HG03045 (cell line): ENCODE measurements around the gene ATAD1.
"Not testable (repeated sequence)": the region's sequence is repeated elsewhere in the genome, so short reads cannot be mapped to it uniquely, and the experiment has no call there.

ENCODE experiments used
- ATAC-seq: cut with Tn5 transposase; IDR thresholded peaks from one replicate; pipeline ENCODE4 v1.9.1; 2021; ENCODE audit warnings: mild to moderate bottlenecking, moderate library complexity; ENCODE audit not compliant: unreplicated experiment

Gene ATAD1, protein sequence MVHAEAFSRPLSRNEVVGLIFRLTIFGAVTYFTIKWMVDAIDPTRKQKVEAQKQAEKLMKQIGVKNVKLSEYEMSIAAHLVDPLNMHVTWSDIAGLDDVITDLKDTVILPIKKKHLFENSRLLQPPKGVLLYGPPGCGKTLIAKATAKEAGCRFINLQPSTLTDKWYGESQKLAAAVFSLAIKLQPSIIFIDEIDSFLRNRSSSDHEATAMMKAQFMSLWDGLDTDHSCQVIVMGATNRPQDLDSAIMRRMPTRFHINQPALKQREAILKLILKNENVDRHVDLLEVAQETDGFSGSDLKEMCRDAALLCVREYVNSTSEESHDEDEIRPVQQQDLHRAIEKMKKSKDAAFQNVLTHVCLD

DNA sequence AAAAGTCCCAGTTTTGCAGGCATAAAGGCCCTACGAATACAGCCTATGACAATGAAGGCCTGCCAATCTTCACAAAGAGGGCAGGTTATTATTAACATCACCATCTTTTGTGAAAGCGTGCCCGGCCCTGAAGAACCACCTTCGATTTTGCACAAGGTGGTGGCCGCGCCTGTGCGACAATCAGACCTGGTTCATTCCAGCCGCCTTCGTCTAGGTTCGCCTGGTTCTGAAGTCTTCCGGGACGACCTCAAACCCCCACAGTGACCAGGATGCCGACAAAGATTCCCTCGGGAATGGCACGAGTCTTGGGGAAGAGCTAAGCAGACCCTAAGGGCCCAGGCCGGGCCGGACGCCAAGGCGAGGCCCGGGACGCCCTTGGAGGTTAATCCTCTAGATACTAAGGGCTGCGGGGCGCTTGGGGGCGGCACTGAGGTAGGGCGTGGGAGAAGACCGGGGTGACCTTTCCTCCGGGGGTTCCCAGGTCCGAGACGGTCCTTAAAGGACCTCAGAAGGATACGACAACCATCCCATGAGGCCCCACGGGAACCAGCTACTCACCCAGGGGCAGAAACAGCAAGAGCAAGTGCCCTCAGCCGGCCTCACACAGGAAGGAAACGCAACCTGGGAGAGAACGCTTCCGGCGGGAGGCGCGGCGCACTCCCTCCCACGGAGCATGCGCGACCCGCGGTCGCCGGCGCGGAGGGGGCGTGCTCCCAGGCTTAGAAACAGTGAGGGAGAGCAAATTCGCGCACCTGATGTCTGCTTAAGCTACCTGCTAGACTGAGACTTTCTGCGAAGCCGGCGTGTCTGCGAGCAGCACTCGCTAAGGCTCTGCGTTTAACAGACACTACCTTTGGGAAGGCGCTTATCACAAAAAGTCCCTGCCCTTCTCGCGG is at the start of gene ATAD1:
Gene ATAD1, minus strand, starts transcription at position 618 of the 896 bp plus-strand sequence. CDS start 3,627 bp downstream, outside the sequence.
- peak; percentile 84 for ATAC-seq

DNA sequence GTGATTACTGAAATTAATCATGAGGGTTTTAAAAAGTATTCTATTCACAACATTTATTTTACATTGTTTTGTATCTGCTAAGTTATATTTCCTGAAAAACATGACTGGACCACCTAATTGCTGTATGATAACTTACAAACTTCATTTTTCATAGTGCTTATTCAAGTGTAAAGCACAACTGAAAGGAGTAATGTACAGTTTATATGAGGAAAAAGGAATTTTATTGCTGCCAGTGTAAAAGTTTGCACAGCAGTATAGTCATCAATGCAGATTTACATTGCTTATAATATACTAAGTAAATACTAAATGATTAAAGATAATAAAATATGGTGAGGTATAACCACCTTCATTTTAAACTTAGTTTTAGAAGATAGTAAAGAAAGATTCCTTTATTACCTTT is 49.4 kb upstream of the ATAD1 start:
- no peak for ATAC-seq

DNA sequence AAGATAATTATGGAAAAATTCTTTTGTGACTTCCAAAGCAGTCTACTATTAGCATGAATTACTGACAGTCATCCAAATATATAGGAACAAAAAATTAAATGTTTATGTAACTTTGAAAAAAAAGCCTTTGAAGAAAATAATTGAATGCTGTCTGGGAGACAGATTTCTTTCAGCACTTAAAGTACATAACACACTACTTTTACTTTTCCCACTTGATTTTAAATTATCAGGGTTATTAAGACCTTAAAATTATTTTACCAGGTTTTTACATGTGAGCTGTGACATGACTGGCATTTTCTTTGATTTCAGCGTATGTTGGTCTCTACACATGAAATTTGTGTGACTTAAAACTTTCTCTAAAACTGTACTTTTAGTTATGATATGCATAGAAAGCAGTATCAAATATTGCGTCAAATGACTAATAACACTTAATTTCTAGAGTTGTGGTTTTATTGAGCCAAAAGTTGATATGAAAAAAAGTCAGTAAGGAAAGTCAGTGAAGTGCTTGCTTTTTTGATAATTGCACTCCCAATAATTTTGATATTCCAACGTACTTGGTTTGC is 48.5 kb upstream of the ATAD1 start:
- ATAC-seq: no peak

DNA sequence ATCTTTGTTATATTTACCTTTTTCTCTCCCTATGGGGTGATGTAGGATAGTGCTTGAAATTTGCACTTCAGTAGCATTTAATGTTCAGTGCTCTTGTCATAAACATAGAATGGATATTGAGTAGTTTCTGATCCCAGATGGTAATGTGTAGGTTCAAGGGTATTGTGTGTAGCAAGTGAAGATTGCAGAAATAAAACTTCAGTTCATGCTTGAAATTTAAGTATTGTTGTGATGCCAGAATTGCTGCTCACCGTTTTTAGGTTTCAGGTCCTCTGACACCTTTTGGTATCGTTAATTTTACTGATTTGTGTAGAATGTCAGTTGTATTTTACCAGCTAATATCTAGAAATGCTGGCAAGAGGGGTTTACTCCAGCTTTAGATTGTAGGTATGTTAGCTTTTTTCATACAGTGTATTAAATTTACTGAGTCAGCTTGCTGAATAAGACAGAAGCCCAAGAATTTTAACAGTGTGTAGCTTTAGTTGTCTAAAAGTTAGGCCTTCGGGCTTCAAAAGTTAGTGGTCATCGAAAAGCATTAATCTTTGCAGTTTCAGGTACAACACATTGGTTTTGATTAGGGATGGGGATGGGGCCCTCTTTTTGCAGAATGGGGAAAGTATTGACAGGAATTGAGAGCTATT is 47.3 kb upstream of the ATAD1 start:
- no peak for ATAC-seq

DNA sequence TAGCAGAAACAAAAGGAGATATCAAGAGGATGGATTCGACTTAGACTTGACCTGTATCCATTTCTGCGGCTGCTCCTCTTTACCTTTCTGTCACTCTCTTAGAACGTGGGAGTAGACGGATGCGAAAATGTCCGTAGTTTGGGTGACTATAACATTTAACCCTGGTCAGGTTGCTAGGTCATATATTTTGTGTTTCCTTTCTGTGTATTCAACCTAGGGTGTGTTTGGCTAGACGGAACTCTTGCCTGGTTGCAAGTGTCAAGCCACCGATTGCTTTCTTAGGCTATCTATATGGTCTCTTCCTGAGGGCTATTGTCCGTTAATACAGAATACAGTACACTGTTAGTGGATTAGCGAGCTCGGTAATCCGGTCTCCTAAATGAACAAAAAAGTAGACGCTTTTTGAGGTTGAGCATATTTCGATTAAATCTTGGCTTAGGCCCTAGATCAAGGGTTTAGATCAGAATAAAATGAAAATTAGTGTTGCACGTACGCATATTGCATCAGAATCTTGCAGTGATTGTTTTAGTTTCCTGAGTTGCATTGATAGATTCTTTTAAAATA is 46.6 kb upstream of the ATAD1 start:
- no peak for ATAC-seq

DNA sequence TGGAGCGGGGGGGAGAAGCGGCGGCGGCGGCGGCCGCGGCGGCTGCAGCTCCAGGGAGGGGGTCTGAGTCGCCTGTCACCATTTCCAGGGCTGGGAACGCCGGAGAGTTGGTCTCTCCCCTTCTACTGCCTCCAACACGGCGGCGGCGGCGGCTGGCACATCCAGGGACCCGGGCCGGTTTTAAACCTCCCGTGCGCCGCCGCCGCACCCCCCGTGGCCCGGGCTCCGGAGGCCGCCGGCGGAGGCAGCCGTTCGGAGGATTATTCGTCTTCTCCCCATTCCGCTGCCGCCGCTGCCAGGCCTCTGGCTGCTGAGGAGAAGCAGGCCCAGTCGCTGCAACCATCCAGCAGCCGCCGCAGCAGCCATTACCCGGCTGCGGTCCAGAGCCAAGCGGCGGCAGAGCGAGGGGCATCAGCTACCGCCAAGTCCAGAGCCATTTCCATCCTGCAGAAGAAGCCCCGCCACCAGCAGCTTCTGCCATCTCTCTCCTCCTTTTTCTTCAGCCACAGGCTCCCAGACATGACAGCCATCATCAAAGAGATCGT is 46.0 kb upstream of the ATAD1 start:
- not testable (repeated sequence) for ATAC-seq

DNA sequence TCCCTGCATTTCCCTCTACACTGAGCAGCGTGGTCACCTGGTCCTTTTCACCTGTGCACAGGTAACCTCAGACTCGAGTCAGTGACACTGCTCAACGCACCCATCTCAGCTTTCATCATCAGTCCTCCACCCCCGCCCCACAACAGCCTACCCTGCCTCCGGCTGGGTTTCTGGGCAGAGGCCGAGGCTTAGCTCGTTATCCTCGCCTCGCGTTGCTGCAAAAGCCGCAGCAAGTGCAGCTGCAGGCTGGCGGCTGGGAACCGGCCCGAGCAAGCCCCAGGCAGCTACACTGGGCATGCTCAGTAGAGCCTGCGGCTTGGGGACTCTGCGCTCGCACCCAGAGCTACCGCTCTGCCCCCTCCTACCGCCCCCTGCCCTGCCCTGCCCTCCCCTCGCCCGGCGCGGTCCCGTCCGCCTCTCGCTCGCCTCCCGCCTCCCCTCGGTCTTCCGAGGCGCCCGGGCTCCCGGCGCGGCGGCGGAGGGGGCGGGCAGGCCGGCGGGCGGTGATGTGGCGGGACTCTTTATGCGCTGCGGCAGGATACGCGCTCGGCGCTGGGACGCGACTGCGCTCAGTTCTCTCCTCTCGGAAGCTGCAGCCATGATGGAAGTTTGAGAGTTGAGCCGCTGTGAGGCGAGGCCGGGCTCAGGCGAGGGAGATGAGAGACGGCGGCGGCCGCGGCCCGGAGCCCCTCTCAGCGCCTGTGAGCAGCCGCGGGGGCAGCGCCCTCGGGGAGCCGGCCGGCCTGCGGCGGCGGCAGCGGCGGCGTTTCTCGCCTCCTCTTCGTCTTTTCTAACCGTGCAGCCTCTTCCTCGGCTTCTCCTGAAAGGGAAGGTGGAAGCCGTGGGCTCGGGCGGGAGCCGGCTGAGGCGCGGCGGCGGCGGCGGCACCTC is 45.3 kb upstream of the ATAD1 start, which contains the start of the genes KLLN and PTEN:
Gene KLLN, minus strand, starts transcription at position 481 of the 891 bp plus-strand sequence. CDS start 1,046 bp downstream, outside the sequence.
Gene PTEN, plus strand, starts transcription at position 573 of the 891 bp plus-strand sequence. CDS start 845 bp downstream, outside the sequence.
- peak; percentile 38 for ATAC-seq

DNA sequence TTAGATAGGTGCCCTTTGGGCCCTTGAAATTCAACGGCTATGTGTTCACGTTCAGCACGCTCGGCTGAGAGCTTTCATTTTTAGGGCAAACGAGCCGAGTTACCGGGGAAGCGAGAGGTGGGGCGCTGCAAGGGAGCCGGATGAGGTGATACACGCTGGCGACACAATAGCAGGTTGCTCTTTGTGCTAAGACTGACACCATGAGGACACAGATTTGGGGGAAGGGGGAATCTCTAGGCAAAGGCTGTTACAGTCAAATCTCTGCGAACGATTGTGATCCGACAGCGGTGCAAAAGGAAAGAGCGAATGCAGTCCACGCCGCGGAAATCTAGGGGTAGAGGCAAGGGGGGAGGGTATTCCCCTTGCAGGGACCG is 44.6 kb upstream of the ATAD1 start:
- ATAC-seq: peak; percentile 9

DNA sequence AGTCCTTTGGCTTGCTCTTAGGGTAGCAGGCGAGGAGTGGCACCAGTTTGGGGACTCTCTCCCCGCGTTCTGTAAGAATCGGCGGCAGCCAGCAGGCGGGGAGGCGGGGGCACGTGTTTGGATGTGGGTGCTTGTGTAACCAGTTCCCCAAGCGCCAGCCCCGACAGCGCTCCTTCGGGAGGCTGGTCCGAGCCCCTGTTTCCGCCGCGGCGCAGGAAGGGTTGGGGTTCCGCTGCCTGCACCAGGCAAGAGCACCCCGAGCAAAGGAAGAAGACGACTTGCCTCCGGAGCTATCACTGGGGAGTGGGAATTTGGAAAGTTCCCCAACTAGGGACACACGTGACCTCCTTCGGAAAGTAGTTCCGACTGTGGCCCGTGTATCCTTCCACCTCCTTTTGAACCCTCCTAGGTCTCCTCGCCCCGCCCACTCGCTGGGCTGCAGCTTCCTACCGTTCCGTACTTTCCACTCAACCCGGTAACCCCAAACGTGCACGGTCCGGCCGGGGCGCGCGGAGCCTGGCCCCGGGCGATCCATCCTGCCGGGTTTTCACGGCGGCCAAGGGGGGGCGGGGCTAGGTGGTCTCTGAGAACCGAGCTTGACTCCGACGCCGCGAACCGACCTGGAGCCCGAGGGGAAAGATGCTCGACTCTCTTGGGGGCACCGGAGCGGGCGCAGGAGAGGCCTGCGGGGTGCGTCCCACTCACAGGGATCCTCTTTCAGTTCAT is 44.1 kb upstream of the ATAD1 start:
- peak; percentile 63 for ATAC-seq

DNA sequence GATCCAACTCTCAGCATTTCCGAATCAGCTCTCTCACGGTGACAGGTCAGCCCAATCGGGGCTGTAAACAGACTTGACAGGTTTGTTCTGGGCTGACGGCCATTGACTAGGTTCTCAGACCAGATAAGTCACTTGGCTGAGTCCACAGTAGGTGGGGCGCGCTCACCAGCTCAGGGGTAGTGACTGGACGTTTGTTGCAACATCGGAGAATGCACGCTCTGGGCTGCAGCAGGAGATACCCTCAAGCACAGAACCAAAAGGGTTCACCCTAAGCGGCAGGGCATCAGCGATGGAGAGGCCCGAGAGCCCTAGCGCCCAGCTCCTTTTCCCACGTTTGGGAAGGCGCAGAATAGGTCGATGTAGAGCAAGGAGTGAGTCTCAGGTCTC is 43.5 kb upstream of the ATAD1 start:
- peak; percentile 12 for ATAC-seq

DNA sequence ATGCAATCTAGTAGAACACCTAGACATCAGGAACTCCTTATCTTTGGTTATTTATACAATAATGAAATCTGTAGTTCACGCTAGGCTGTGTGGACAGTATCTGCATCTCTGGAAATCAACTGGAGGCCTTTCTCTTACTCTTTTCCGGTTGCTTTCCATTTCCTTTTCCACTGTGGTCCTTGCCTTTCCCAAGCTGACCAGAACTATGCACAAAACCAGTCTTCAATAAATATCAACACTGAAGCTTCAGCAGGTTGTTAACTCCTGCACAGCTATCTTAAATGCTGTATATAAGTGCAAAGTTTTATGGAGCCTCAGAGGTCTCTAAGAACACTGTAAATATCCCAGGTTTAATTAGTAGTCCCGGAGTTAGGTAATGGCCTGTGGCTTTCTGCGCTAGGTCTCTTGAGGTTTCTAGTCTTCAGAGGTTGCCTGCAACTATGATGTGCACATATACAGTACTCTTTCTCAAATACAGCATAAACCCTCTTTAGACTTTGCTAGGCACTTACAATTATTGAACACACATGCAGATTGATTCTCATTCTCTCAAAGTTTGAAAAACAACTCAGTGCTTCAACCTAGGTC is 42.9 kb upstream of the ATAD1 start:
- ATAC-seq: no peak

DNA sequence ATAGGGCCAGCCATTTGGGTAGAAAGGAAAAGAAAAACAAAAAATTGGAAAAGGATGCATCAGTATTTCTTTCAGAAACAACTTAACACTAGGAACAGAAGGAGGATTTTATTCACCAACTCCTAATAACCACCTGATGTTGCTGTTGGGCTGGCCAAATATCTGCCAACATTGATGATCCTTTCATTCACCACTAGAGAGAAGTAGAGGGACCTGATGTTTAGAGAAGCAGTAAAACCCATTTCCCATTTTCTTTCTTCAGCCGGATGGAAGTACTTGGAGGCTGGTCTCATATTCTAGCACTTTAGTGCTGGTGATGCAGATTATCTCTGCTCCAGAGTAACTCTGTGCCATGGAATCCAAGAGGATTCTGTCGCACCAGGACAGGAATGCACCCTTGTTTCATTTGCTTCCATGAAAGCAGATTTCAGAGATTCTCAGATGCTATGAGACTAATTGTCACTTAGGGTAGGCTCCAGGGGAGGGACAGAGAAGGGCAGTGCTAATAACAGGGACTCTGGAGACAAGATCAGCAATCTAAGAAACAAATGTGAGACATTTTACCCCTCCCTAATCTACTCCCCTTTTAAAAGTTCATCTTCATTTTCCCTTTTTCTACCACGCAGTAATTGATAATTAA is 42.2 kb upstream of the ATAD1 start:
- ATAC-seq: no peak

DNA sequence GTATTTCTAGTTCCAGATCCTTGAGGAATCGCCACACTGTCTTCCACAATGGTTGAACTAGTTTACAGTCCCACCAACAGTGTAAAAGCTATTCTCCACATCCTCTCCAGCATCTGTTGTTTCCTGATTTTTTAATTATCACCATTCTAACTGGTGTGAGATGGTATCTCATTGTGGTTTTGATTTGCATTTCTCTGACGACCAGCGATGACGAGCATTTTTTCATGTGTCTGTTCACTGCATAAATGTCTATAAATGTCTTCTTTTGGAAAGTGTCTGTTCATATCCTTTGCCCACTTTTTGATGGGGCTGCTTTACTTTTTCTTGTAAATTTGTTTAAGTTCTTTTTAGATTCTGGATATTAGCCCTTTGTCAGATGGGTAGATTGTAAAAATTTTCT is 37.6 kb upstream of the ATAD1 start:
- not testable (repeated sequence) for ATAC-seq

DNA sequence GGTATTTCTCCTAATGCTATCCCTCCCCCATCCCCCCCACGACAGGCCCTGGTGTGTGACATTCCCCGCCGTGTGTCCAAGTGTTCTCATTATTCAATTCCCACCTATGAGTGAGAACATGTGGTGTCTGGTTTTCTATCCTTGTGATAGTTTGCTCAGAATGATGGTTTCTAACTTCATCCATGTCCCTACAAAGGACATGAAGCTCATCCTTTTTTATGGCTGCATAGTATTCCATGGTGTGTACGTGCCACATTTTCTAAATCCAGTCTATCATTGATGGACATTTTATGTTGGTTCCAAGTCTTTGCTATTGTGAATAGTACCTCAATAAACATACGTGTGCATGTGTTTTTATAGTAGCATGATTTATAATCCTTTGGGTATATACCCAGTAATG is 37.2 kb upstream of the ATAD1 start:
- ATAC-seq: not testable (repeated sequence)

DNA sequence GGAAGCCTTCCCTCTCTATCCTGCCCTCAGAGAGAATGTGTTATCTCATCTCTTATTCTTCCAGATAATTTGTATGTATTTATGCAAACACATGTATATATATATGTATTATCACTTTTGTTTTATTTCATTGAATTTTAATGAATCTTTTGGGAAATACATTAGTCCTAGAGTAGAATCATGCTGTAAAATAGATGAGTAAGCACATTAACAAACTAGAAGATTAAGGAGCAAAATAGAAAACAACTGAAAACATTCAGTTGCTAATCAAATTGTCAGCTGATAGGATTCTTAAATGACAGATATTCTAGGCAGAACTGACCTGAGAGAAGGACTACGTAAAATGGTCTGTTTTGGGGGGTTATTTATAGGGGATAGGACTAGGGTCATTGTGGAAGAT is 34.1 kb upstream of the ATAD1 start:
- ATAC-seq: no peak

DNA sequence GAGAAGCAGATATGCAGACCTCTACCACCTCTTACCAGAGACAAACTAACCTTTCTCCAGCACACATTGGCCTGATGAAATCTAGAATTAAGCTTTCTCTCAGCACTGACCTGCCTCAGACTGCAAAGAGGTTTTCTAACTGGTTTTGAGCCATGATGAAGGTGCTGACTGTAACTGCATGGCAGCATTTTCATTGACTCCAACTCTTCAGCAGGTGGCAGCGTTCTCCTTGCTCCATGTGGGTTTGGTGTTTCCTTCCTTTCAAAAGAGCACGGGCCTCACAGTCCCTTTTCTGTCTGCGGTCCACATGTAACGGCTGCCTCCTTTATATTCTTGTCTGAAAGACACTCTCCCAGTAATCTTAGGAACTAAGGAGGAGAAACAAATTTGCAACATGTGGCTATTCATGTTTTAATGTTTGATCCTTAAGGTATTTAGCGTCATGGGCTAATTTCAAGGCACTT is 32.7 kb upstream of the ATAD1 start:
- peak; percentile 53 for ATAC-seq

DNA sequence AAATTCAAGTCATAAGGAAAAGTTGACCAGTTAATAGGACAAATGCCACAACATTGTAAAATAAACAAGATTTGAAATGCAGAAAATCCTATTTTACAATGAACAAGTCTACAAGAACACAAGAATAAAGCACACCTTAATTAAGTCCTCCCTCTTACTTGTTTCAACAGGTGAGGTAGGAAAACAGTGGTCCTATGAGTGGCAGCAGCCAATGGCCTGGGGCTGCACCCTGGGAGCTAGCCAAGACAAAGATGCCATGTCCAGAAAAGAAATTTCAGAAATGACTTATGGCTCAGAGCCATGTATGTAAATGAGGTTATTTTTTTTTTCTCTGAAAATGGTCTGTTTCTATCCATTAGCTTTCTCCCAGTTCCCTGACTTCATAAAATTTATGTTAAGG is 31.0 kb upstream of the ATAD1 start:
- no peak for ATAC-seq

DNA sequence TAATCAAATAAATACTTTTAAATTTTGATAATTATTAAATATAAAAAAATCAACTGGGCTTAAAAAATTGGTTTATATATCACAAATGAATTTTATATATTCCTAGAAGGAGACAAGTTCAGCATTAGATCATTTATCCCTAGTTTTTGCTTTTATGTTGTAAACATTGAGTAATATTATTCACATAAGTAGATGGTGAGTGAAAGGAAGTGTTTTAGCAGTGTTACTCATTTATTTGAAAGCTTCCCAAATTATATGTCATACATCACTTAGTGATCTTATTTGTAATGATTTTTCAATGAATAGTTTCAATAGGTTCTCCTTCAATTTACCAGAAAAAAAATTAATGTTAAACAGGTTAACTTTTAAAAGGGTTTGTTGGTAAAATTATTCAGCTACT is 29.5 kb upstream of the ATAD1 start:
- ATAC-seq: no peak
